HepG2 (cell line): ENCODE data around the gene DDIAS. TPM values are rescaled to one million over a fixed set of nuclear protein-coding genes. Genes with fewer than 3 reads are reported as not detected.

Experiments
- AHR ChIP-seq: IDR thresholded peaks from 2 replicates; pipeline ENCODE4 v1.6.1; 2018; ENCODE audit warnings: missing genetic modification reagents, missing compliant biosample characterization
- ATF7-NPFF ChIP-seq: sonication (generic); formaldehyde crosslinking; IDR thresholded peaks from 2 replicates; pipeline ENCODE4 v1.8.1; 2023; ENCODE audit warnings: mild to moderate bottlenecking, low read depth, missing genetic modification reagents, moderate library complexity
- ATM ChIP-seq: fragments of 450-650 bp; IDR thresholded peaks from 2 replicates; pipeline ENCODE4 v1.7.1; 2017; ENCODE audit warnings: mild to moderate bottlenecking, borderline replicate concordance
- CBX2 ChIP-seq, 2 experiments: fragments of 200-600 bp in 1 of 2; sonication (generic); formaldehyde crosslinking in 1 of 2; IDR thresholded peaks; 2 replicates each; pipeline versions ENCODE4 v1.7.0 to v1.8.1; 2018 to 2022; ENCODE audit warnings: low read depth in 2 of 2, low read length in 1 of 2, mild to moderate bottlenecking in 1 of 2, missing genetic modification reagents in 1 of 2
- FUBP1 ChIP-seq: sonication (generic); formaldehyde crosslinking; IDR thresholded peaks from 2 replicates; pipeline ENCODE4 v1.5.1; 2020; ENCODE audit warnings: missing genetic modification reagents, mild to moderate bottlenecking, borderline replicate concordance
- HOXD1 ChIP-seq: sonication (generic); formaldehyde crosslinking; IDR thresholded peaks from 2 replicates; pipeline ENCODE4 v1.5.0; 2020; ENCODE audit warnings: missing genetic modification reagents
- KDM5B ChIP-seq: sonication (generic); formaldehyde crosslinking; IDR thresholded peaks from 2 replicates; pipeline ENCODE4 v1.4.0; 2020; ENCODE audit warnings: missing genetic modification reagents, mild to moderate bottlenecking, borderline replicate concordance
- MIXL1 ChIP-seq: IDR thresholded peaks from 2 replicates; pipeline ENCODE4 v1.6.1; 2016
- PHF5A ChIP-seq: IDR thresholded peaks from one replicate; pipeline ENCODE4 v1.6.1; 2018; ENCODE audit warnings: low read depth, missing genetic modification reagents; ENCODE audit not compliant: unreplicated experiment
- PREB ChIP-seq: sonication (generic); formaldehyde crosslinking; IDR thresholded peaks from 2 replicates; pipeline ENCODE4 v1.4.0; 2020; ENCODE audit warnings: missing genetic modification reagents
- SALL1 ChIP-seq: sonication (generic); formaldehyde crosslinking; IDR thresholded peaks from 2 replicates; pipeline ENCODE4 v1.8.0; 2022; ENCODE audit warnings: mild to moderate bottlenecking, missing genetic modification reagents
- SMARCE1 ChIP-seq: fragments of 450-650 bp; IDR thresholded peaks from 2 replicates; pipeline ENCODE4 v1.6.1; 2017; ENCODE audit warnings: borderline replicate concordance
- SPEN ChIP-seq: sonication (generic); formaldehyde crosslinking; IDR thresholded peaks from 2 replicates; pipeline ENCODE4 v1.5.1; 2020; ENCODE audit warnings: low read depth, mild to moderate bottlenecking, missing genetic modification reagents
- TAF1 ChIP-seq: sonication (generic); formaldehyde crosslinking; IDR thresholded peaks from 2 replicates; pipeline ENCODE4 v1.4.0; 2020; ENCODE audit warnings: missing genetic modification reagents
- TEAD2 ChIP-seq: sonication (generic); formaldehyde crosslinking; IDR thresholded peaks from 2 replicates; pipeline ENCODE4 v1.9.0; 2021; ENCODE audit warnings: missing genetic modification reagents
- TRIM24 ChIP-seq: sonication (generic); formaldehyde crosslinking; IDR thresholded peaks from 2 replicates; pipeline ENCODE4 v1.8.0; 2022; ENCODE audit warnings: mild to moderate bottlenecking, missing genetic modification reagents
- ZBTB39 ChIP-seq: sonication (generic); formaldehyde crosslinking; IDR thresholded peaks from 2 replicates; pipeline ENCODE4 v1.5.0; 2020; ENCODE audit warnings: missing genetic modification reagents
- ZFAT ChIP-seq: sonication (generic); formaldehyde crosslinking; conservative IDR thresholded peaks from 2 replicates; pipeline ENCODE4 v1.8.1; 2023; ENCODE audit warnings: missing genetic modification reagents, inconsistent platforms
- ZNF10 ChIP-seq: sonication (generic); formaldehyde crosslinking; IDR thresholded peaks from 2 replicates; pipeline ENCODE4 v1.4.0; 2020; ENCODE audit warnings: mild to moderate bottlenecking, low read depth, missing genetic modification reagents, borderline replicate concordance
- ZNF124 ChIP-seq: sonication (generic); formaldehyde crosslinking; IDR thresholded peaks from 2 replicates; pipeline ENCODE4 v1.4.0; 2020; ENCODE audit warnings: missing genetic modification reagents
- ZNF3 ChIP-seq: IDR thresholded peaks from 2 replicates; pipeline ENCODE4 v1.7.0; 2017; ENCODE audit warnings: inconsistent platforms
- ZNF552 ChIP-seq: sonication (generic); formaldehyde crosslinking; IDR thresholded peaks from 2 replicates; pipeline ENCODE4 v1.9.0; 2022; ENCODE audit warnings: missing genetic modification reagents, mild to moderate bottlenecking, borderline replicate concordance
- ZNF766 ChIP-seq: sonication (generic); formaldehyde crosslinking; IDR thresholded peaks from 2 replicates; pipeline ENCODE4 v1.5.0; 2020; ENCODE audit warnings: missing genetic modification reagents, borderline replicate concordance
- polyA plus RNA-seq, 8 experiments: library from polyadenylated mRNA; depleted of rRNA in 3 of 8; stranded (reverse) in 7 of 8; unstranded in 1 of 8; fragments of >200 nt; fragmentation: Illumina TruSeq in 4 of 8; extraction: Trizol in 4 of 8; gene quantifications; 2 replicates each; pipeline versions ENCODE4 v1.2.1 to v1.2.3, GENCODE V29; 2011 to 2016; ENCODE audit warnings: low read depth in 4 of 8, missing spikeins in 1 of 8, mixed read lengths in 1 of 8; ENCODE audit not compliant: insufficient read depth in 1 of 8
- total RNA-seq, 5 experiments: library from RNA; depleted of rRNA; stranded (reverse); fragments of >200 nt; fragmentation: Illumina TruSeq; extraction: Trizol; gene quantifications; 2 replicates each; pipeline ENCODE4 v1.2.3, GENCODE V29; 2016; ENCODE audit warnings: low read depth in 1 of 5

The DDIAS gene
- total and polyA plus RNA-seq, 2 of the 13 experiments (the other 11 are each of a cell fraction or from before 2014, with no cell fraction given) = 3.5 to 13.0 TPM

GRCh38 chr11:82900277-82901164 lies 1.0 kb upstream of the DDIAS start, which contains the start of gene PRCP (continued):
- TF ChIP-seq SALL1 (peak; percentile 68), PREB (no peak), ZNF766 (CRISPR knock-in tag) (peak; percentile 79; the same call in 1 of the 2 replicates), FUBP1 (CRISPR knock-in tag) (no peak), HOXD1 (CRISPR knock-in tag) (no peak), PHF5A (CRISPR knock-in tag) (no peak), MIXL1 (CRISPR knock-in tag) (no peak), ZNF3 (CRISPR knock-in tag) (no peak), ZBTB39 (CRISPR knock-in tag) (no peak), TAF1 (CRISPR knock-in tag) (peak; percentile 91), ATF7-NPFF (peak; percentile 42; the same call in 1 of the 2 replicates), ATM (no peak), ZNF124 (CRISPR knock-in tag) (0 out of 2 replicates have a peak, but pooled peaks have one; percentile 23), TEAD2 (CRISPR knock-in tag) (no peak), SPEN (CRISPR knock-in tag) (no peak; the same call in 1 of the 2 replicates), ZFAT (CRISPR knock-in tag) (no peak), TRIM24 (no peak), ZNF10 (no peak), ZNF552 (CRISPR knock-in tag) (no peak), SMARCE1 (no peak), AHR (no peak), KDM5B (CRISPR knock-in tag) (peak; percentile 68; the same call in 1 of the 2 replicates), CBX2 (IDR thresholded peaks at IDR 0.05; ENCODE audit: low read depth, low read length) (no peak), CBX2 (CRISPR knock-in tag; IDR thresholded peaks at IDR 0.05; ENCODE audit: low read depth) (0 out of 2 replicates have a peak, but pooled peaks have one; percentile 16)
